Stimulated activated CD4-positive, alpha-beta T cell treated with anti-CD3 and anti-CD28 coated beads, TNF-alpha, amount 100 ng/mL, for 1 hour (primary cell): ENCODE data around the gene ANKH.

Experiments
- DNase-seq, 3 donors: peaks; one replicate each; pipeline ENCODE4 v3.0.0-alpha.2; 2020; ENCODE audit warnings: low read depth in 3 of 3, low spot score in 1 of 3

The ANKH gene

GRCh38 chr5:14766584-14766983 is 105.0 kb downstream of the ANKH start:
- DNase-seq = no peak

- DNase-seq = no peak
Observed at GRCh38 chr5:14765587-14765986, 106.0 kb downstream of the ANKH start.

- DNase-seq = no peak
Observed at GRCh38 chr5:14762549-14763216, 108.9 kb downstream of the ANKH start.

- DNase-seq = no peak
Observed at GRCh38 chr5:14760548-14761002, 111.0 kb downstream of the ANKH start.

- DNase-seq = no peak
Observed at GRCh38 chr5:14759744-14760547, 111.6 kb downstream of the ANKH start.

- no peak for DNase-seq
Observed at GRCh38 chr5:14757850-14758249, 113.7 kb downstream of the ANKH start.

GRCh38 chr5:14756478-14756877 is 115.1 kb downstream of the ANKH start:
- no peak for DNase-seq

- no peak for DNase-seq
Observed at GRCh38 chr5:14753947-14754346, 117.6 kb downstream of the ANKH start.

- no peak for DNase-seq
Observed at GRCh38 chr5:14753292-14753691, 118.3 kb downstream of the ANKH start.

- no peak for DNase-seq
Observed at GRCh38 chr5:14752497-14753071, 119.0 kb downstream of the ANKH start.

GRCh38 chr5:14750712-14751111 is 120.9 kb downstream of the ANKH start:
- DNase-seq = no peak

- no peak for DNase-seq
Observed at GRCh38 chr5:14749579-14750101, 121.9 kb downstream of the ANKH start.

GRCh38 chr5:14748180-14748900 is 123.2 kb downstream of the ANKH start:
- no peak for DNase-seq

GRCh38 chr5:14745753-14746152 is 125.8 kb downstream of the ANKH start:
- no peak for DNase-seq

GRCh38 chr5:14745188-14745563 is 126.4 kb downstream of the ANKH start:
- DNase-seq = no peak

GRCh38 chr5:14744296-14745187 is 127.0 kb downstream of the ANKH start:
- DNase-seq = no peak

- no peak for DNase-seq
Observed at GRCh38 chr5:14743601-14744295, 127.8 kb downstream of the ANKH start.

GRCh38 chr5:14742498-14742897 is 129.1 kb downstream of the ANKH start:
- no peak for DNase-seq

GRCh38 chr5:14741801-14742440 is 129.7 kb downstream of the ANKH start:
- no peak for DNase-seq
